Measurements from ENCODE around the gene SEPHS2.
"Not testable (repeated sequence)": the region's sequence is repeated elsewhere in the genome, so short reads cannot be mapped to it uniquely, and the experiment has no call there.

The SEPHS2 gene

GRCh38 chr16:30470170-30470512 is 24.5 kb upstream of the SEPHS2 start:
- DNase-seq (ENCODE audit: low read depth in 2 of 2), result no peak

- DNase-seq (ENCODE audit: low read depth in 2 of 2), result no peak
Measured at GRCh38 chr16:30464078-30464477, 18.4 kb upstream of the SEPHS2 start.

- not testable (repeated sequence) for DNase-seq (ENCODE audit: low read depth in 2 of 2)
Measured at GRCh38 chr16:30461426-30461825, 15.8 kb upstream of the SEPHS2 start.

- no peak for DNase-seq (ENCODE audit: low read depth in 2 of 2)
Measured at GRCh38 chr16:30459456-30459855, 13.8 kb upstream of the SEPHS2 start.

- peak; percentile 78 to 84 for DNase-seq (ENCODE audit: low read depth in 2 of 2)
Measured at GRCh38 chr16:30458561-30459394, 13.1 kb upstream of the SEPHS2 start.

GRCh38 chr16:30457743-30458560 is 12.3 kb upstream of the SEPHS2 start:
- no peak for DNase-seq (ENCODE audit: low read depth in 2 of 2)

GRCh38 chr16:30457256-30457655 is 11.6 kb upstream of the SEPHS2 start:
- no peak for DNase-seq (ENCODE audit: low read depth in 2 of 2)

- DNase-seq (ENCODE audit: low read depth in 2 of 2), result no peak
Measured at GRCh38 chr16:30456302-30456701, 10.6 kb upstream of the SEPHS2 start.

- not testable (repeated sequence) for DNase-seq (ENCODE audit: low read depth in 2 of 2)
Measured at GRCh38 chr16:30452709-30453580, 7.3 kb upstream of the SEPHS2 start.

- DNase-seq (ENCODE audit: low read depth in 2 of 2), result no peak
Measured at GRCh38 chr16:30449116-30449435, 3.4 kb upstream of the SEPHS2 start.

GRCh38 chr16:30447512-30448226 is 2.0 kb upstream of the SEPHS2 start:
- no peak for DNase-seq (ENCODE audit: low read depth in 2 of 2)

GRCh38 chr16:30446203-30446595 is 525 bp upstream of the SEPHS2 start:
- DNase-seq (ENCODE audit: low read depth in 2 of 2), result no peak

GRCh38 chr16:30445149-30445407 is 596 bp downstream of the SEPHS2 start:
- DNase-seq (ENCODE audit: low read depth in 2 of 2), result no peak

- DNase-seq (ENCODE audit: low read depth in 2 of 2), result no peak
Measured at GRCh38 chr16:30444231-30445148, 1.2 kb downstream of the SEPHS2 start.

GRCh38 chr16:30443631-30444030 is 2.0 kb downstream of the SEPHS2 start:
- no peak for DNase-seq (ENCODE audit: low read depth in 2 of 2)

- DNase-seq (ENCODE audit: low read depth in 2 of 2), result no peak
Measured at GRCh38 chr16:30439720-30440348, 5.8 kb downstream of the SEPHS2 start.

GRCh38 chr16:30438835-30439234 is 6.8 kb downstream of the SEPHS2 start:
- DNase-seq (ENCODE audit: low read depth in 2 of 2), result no peak

- no peak for DNase-seq (ENCODE audit: low read depth in 2 of 2)
Measured at GRCh38 chr16:30437511-30438046, 8.1 kb downstream of the SEPHS2 start.

- peak; percentile 31 to 66 for DNase-seq (ENCODE audit: low read depth in 2 of 2)
Measured at GRCh38 chr16:30434852-30435251, 10.8 kb downstream of the SEPHS2 start.

GRCh38 chr16:30430428-30430970 is 15.2 kb downstream of the SEPHS2 start:
- DNase-seq (ENCODE audit: low read depth in 2 of 2), result no peak

Data from stimulated activated CD4-positive, alpha-beta T cell treated with anti-CD3 and anti-CD28 coated beads, Interleukin-12 subunit alpha, Interleukin-12 subunit beta, amount 100 ng/mL, for 24 hours (primary cell).